Fibroblast of skin of right quadriceps (primary cell): ENCODE data around the gene SLC3A2.
"Not testable (repeated sequence)": the region's sequence is repeated elsewhere in the genome, so short reads cannot be mapped to it uniquely, and the experiment has no call there.

Experiments
- DNase-seq: peaks from one replicate; pipeline ENCODE4 v3.0.0-alpha.2; 2013

SLC3A2 gene

DNA sequence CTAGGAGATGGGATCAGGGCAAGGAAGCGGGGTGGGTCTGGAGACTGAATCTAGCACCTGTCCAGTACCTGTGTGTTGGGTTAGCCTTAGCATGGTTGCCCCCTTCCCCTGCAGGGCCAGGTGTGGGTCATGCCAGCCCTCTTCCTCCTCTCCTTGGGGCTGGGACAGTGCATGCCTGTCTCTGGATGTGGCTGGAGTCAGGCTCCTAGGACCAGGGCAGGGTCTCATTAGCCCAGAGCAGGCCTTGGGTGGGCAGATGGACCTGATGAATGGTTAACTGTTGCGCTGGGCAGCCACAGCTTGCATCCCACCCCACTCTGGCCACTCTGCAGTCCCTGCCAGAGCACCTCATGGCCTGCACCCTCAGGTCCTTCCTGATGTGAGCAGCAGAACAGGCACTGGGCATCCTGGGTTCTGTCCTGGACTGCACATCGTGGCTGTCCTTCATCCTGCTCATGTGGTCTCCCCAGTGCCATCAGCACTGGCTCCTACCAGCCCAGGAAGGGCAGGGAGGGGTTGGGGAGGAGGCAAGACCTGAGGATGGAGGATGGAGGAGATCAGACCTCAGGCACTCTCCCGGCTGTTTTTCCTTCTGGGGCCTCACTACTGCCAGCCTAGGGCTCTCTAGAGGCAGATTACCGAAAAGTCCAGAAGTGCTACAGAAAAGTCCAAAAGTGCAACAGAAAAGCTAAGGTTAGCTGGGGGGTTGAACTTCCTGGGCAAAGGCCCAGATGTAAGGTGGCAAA, 53.2 kb downstream of the SLC3A2 start:
- no peak for DNase-seq

DNA sequence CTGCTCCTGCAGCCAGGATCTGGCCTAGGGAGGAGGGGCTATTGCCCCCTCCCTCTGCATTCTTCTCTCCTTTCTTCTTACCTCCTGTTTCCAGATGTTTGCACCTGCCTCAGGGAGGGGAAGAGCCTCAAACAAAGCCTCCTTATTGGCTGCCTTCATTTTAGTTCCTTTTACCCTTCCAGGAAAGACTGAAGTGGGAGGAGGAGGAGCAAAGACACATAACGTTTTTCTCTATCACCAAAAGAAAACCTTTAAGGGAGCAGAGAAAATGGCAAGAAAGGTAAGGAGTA, 53.7 kb downstream of the SLC3A2 start:
- DNase-seq: no peak

DNA sequence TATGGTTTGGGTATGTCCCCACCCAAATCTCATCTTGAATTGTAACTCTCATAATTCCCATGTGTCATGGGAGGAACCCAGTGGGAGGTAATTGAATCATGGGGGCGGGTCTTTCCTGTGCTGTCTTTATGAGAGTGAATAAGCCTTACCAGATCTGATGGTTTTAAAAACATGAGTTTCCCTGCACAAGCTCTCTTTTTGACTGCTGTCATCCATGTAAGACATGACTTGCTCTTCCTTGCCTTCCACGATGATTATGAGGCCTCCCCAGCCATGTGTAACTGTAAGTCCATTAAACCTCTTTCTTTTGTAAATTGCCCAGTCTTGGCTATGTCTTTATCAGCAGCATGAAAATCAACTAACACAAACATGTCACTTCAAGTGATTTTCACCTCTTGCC, 56.8 kb downstream of the SLC3A2 start:
- not testable (repeated sequence) for DNase-seq
